ENCODE data around the gene TMEM151B. TPM values are rescaled to one million over a fixed set of nuclear protein-coding genes. Genes with fewer than 3 reads are reported as not detected.
A peak's percentile ranks its signal among the peaks of the same experiment; 100 is the strongest.

The TMEM151B gene
- total and polyA plus RNA-seq, 9 of the 15 experiments (the other 6 are each of a cell fraction or from before 2014, with no cell fraction given), result not detected

DNA sequence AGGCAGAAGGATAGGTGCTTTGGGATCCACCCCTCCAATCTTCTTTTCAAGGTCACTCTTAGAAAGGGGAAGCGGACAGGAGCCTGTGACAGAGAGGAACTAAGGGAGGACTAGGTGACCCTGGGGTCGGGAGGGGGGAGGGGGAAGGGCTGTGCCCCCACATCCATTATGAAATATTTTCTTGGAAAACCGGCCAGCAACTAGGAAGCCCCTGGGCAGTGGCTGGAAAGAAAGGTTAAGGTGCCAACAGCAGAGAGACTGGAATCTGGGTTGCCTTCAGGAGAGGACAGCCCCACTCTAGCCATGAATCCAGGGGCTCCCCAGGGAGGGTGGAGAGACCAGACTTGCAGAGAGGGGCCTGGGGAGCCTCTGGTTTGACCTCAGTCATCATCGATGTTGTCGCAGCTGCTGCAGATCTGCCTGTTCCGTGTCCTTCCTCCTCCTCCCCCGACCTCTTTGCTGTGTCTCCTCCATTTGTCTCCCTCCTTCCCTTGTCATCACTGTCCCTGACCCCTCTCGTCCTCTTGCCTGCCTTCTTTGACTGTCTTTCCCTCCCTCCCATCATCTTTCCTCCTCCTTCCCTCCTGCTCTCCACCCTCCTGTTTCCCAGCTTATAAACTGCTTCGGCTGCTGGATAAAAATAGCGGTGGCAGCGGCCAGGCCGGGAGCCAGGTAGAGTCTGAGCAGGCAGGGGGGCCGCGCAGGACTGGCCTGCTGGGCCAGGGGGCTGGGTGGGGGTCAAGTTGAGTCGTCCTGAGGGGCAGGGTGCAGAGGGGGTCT lies 43.7 kb upstream of the TMEM151B start (continued):
- TF ChIP-seq, protein P1, sequence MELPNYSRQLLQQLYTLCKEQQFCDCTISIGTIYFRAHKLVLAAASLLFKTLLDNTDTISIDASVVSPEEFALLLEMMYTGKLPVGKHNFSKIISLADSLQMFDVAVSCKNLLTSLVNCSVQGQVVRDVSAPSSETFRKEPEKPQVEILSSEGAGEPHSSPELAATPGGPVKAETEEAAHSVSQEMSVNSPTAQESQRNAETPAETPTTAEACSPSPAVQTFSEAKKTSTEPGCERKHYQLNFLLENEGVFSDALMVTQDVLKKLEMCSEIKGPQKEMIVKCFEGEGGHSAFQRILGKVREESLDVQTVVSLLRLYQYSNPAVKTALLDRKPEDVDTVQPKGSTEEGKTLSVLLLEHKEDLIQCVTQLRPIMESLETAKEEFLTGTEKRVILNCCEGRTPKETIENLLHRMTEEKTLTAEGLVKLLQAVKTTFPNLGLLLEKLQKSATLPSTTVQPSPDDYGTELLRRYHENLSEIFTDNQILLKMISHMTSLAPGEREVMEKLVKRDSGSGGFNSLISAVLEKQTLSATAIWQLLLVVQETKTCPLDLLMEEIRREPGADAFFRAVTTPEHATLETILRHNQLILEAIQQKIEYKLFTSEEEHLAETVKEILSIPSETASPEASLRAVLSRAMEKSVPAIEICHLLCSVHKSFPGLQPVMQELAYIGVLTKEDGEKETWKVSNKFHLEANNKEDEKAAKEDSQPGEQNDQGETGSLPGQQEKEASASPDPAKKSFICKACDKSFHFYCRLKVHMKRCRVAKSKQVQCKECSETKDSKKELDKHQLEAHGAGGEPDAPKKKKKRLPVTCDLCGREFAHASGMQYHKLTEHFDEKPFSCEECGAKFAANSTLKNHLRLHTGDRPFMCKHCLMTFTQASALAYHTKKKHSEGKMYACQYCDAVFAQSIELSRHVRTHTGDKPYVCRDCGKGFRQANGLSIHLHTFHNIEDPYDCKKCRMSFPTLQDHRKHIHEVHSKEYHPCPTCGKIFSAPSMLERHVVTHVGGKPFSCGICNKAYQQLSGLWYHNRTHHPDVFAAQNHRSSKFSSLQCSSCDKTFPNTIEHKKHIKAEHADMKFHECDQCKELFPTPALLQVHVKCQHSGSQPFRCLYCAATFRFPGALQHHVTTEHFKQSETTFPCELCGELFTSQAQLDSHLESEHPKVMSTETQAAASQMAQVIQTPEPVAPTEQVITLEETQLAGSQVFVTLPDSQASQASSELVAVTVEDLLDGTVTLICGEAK (IDR thresholded peaks at IDR 0.05), result peak; percentile 66
- TF ChIP-seq, protein P1 (CRISPR knock-in tag; IDR thresholded peaks at IDR 0.05), result no peak
- TF ChIP-seq ZNF507 (tag; conservative IDR thresholded peaks at IDR 0.05) (no peak), POLR2AphosphoS2 (IDR thresholded peaks at IDR 0.05; ENCODE audit: low read length) (no peak), KLF13 (tag; IDR thresholded peaks at IDR 0.05; ENCODE audit: borderline replicate concordance, low read depth) (no peak), IFI16 (CRISPR knock-in tag; IDR thresholded peaks at IDR 0.05) (no peak), SPI1 (IDR thresholded peaks at IDR 0.05; ENCODE audit: borderline replicate concordance, low read depth, low read length) (peak; percentile 97), FOXA3 (CRISPR knock-in tag; conservative IDR thresholded peaks at IDR 0.05 in 1 of 2, IDR thresholded peaks at IDR 0.05 in 1 of 2) (peak; percentile 34 to 65; a peak in 2 of 4 replicates), NR2C1 (IDR thresholded peaks at IDR 0.05) (0 out of 2 replicates have a peak, but pooled peaks have one; percentile 11), NR2C1 (tag; IDR thresholded peaks at IDR 0.05) (no peak), ZBTB7A (IDR thresholded peaks at IDR 0.05; ENCODE audit: borderline replicate concordance, control insufficient read depth, low read depth, low read length) (no peak)

Data from K562 (cell line).